ENCODE results near the gene ZNF165.

The ZNF165 gene

DNA sequence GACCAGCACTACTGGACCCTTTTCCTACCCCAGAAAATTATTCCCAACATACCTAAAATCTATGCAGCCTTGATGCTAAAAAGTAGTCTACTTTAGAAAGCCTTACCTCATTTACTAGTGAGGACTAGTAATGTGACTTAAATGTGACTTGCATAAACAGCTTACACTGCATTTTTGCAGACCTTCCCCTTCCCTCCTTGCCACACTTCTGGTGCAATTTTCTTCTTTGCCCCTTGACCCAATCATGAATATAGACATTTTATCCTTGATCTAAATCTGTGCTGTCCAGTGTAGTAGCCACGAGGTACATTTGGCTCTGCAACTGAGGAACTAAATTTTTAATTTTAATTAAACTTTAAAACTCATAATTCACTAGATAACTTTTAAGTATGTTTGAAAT, 54.3 kb downstream of the ZNF165 start:
- H3K4me3 ChIP-seq (ENCODE audit: low read depth, low read length) = no peak overlapping the region
- TF ChIP-seq, protein P1, sequence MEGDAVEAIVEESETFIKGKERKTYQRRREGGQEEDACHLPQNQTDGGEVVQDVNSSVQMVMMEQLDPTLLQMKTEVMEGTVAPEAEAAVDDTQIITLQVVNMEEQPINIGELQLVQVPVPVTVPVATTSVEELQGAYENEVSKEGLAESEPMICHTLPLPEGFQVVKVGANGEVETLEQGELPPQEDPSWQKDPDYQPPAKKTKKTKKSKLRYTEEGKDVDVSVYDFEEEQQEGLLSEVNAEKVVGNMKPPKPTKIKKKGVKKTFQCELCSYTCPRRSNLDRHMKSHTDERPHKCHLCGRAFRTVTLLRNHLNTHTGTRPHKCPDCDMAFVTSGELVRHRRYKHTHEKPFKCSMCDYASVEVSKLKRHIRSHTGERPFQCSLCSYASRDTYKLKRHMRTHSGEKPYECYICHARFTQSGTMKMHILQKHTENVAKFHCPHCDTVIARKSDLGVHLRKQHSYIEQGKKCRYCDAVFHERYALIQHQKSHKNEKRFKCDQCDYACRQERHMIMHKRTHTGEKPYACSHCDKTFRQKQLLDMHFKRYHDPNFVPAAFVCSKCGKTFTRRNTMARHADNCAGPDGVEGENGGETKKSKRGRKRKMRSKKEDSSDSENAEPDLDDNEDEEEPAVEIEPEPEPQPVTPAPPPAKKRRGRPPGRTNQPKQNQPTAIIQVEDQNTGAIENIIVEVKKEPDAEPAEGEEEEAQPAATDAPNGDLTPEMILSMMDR (conservative IDR thresholded peaks at IDR 0.05; ENCODE audit: low read depth, low read length) = no peak
- no peak for DNase-seq (ENCODE audit: low read depth)

DNA sequence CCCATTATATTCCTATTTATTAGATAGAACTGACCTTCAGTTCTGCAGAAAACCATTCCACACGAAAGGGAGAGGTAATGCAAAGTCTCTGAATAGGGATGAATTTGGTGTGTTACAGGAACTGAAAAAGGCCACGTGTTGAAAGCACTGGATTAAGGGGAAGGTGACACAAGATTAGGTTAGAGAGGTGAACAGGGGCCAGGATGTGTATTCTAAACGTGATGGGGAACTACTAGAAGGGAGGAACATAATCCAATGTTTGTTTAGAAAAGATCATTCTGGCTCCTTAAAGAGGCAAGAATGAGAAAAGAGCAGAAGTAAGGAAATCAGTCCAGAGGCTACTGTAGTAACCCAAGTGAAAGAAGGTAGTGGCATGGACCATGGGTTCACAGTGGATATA, 55.0 kb downstream of the ZNF165 start:
- H3K4me3 ChIP-seq (ENCODE audit: low read depth, low read length) = no peak overlapping the region
- TF ChIP-seq, protein P1 (conservative IDR thresholded peaks at IDR 0.05; ENCODE audit: low read depth, low read length) = no peak
- no peak for DNase-seq (ENCODE audit: low read depth)

DNA sequence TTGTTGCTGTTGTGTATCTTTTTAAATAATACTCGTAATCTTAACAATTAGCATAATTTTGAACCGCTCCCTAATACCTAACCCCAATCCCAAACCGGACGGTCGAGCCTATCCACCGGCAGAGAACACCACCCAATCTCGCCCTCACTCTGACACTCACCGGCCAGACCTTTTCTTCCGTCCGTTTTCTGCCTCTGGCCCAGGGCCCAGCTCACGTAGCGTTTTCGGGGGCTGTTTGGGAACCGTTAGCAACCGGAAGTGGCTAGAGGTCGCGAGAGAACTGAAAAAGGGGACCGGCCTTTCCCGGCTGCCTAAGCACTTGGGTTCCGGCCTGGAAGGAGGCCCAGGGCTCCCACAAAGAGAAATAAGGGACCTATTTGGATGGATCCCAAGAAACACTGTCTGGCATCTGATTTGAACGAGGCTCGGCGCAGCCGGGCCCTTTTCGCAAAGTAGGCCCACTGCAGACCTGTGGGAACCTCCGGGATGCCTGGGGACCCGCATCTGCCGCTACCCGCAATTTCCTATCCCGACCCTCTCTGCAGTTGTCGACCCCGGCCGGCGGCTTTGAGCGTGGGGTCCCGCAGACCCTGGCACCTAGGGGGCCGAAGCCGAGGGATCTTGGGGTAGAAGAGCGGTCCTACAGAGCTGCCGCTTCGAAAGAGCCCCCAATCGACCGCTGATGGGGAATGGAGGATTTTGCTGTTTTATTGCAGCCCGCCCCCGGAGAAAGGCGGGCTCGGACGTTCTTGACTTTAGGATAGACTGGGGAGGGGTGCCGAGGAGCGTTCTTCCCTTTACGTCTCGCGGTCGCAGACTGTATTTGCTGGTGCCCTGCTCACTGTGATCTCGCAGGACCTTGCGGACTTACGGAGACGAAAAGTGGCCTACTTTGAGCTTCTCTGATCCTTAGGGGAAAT, 56.5 kb downstream of the ZNF165 start:
- TF ChIP-seq, protein P1 (conservative IDR thresholded peaks at IDR 0.05; ENCODE audit: low read depth, low read length) = no peak
- DNase-seq (ENCODE audit: low read depth) = peak; percentile 97
- H3K4me3 ChIP-seq (ENCODE audit: low read depth, low read length) = peak overlapping the region; percentile 84

DNA sequence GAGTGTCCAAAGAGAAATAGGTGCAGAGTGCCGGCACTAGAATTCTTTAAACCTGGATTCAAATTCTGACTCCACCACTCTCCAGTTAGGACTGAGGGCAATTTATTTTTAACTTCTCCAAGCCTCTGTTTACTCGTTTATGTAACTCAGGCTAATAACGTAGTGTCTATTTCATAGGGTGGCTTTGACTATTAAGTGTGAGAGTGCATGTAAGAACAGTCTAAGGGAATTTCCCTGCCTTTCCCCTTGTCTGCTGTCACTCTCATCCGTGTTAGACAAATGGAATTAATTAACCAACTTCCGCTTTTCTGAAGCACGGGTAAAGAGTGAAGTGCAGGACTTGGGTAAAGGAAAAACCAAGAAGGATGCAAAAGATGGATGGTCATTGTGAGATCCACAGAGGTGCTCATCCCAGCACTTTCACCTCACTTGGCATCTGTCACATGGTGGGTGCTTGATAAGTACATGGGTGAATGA, 57.2 kb downstream of the ZNF165 start:
- H3K4me3 ChIP-seq (ENCODE audit: low read depth, low read length) = peak overlapping the region; percentile 84
- DNase-seq (ENCODE audit: low read depth) = peak; percentile 33
- TF ChIP-seq, protein P1 (conservative IDR thresholded peaks at IDR 0.05; ENCODE audit: low read depth, low read length) = no peak
